Activated T-cell treated with anti-CD3 and anti-CD28 coated beads for 24 hours (primary cell): ENCODE results near the gene OIT3.
"Not testable (repeated sequence)": the region's sequence is repeated elsewhere in the genome, so short reads cannot be mapped to it uniquely, and the experiment has no call there.

Source experiments
- DNase-seq: peaks from one replicate; pipeline ENCODE4 v3.0.0-alpha.2; 2020; ENCODE audit warnings: low read depth

OIT3 gene

DNA sequence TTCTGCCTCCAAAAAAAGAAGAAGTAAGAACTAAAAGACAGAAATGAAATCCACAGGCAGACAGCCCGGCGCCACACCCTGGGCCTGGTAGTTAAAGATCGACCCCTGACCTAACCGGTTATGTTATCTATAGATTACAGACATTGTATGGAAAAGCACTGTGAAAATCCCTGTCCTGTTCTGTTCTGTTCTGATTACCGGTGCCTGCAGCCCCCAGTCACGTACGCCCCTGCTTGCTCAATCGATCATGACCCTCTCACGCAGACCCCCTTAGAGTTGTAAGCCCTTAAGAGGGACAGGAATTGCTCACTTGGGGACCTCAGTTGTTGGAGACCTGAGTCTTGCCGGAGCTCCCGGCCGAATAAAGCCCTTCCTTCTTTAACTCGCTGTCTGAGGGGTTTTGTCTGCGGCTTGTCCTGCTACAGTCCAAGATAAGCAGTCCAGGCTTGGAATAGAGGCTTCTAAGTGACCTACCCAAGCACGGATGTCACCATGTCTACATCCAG, 10.5 kb downstream of the OIT3 start:
- DNase-seq = not testable (repeated sequence)

DNA sequence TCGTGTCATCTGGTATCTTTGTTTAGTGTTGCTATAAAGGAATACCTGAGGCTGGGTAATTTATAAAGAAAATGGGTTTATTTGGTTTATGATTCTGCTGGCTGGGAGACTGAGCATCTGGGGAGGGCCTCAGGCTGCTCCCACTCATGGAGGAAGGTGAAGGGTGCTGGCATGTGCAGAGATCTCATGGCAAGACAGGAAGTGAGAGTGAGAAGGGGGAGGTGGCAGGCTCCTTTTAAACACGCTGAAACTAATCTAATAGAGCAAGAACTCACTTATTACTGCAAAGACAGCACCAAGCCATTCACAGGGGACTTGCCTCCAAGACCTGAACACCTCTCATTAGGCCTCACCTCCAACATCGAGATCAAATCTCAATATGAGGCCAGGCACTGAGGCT, 11.3 kb downstream of the OIT3 start:
- no peak for DNase-seq

DNA sequence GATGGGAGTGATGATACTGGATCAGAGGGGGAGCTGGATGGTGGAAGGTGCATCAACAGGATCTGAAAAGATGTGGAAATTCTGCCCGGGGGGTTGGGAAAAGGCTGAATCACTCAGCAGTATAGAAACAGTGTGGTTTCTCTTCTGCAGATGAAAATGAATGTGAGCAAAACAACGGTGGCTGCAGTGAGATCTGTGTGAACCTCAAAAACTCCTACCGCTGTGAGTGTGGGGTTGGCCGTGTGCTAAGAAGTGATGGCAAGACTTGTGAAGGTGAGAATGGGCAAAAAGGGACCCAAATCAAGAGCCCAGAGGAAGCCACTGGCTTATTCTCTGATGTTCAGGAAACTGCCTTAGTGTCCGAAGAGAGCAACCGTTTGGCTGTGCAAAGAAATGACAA, 12.9 kb downstream of the OIT3 start:
- DNase-seq = no peak

DNA sequence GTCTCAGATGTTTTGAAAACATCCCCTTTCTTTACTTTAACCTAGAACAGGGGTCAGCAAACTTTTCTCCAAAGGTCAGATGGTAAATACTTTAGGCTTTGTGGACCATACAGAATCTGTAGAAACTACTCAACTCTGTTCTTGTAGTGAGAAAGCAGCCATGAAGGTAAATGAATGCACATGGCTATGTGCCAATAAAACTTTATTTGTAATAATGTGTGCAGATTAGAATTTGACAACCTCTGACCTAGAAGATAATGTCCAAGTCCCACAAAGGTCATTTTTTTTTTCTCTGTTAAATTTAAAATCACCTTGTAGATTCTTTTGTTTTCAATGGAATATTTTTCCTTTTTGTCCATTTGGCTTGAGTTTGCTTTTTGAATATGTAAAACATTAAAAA, 17.2 kb downstream of the OIT3 start:
- DNase-seq = no peak

DNA sequence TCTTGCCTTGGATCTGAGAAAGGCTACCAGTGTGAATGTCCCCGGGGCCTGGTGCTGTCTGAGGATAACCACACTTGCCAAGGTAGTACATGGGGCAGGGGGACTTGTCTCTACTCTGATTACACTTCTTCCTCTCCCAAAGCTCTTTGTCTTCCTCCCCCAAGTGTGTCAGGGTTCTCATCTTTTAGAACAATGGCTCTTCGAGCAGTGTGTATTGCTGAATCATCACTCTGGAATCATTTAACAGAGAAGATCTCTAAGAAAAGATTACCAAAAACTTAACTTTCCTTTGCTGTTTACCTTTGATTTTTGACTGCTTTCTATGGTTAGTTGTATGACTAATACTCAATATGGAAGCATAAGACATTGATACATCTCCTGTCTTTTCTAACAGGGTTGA, 18.2 kb downstream of the OIT3 start:
- DNase-seq = no peak

DNA sequence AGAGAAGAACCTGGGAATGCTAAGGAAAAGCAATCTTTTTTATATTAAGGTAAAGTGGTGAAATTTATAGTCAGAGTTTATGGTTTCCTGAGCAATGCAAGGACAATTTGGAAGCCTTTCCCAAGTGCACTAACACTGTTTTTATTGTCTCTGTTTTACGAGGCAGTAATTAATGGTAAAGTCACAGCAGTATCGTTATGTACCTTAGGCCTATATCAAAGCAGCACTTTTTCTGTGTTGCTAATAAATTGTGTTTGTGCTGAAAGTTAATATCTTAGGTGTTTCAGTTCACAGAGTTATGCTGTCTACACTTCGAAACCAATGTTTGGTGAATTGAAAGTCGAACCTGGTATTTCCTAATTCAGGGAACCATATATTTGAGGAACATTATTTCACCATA, 19.2 kb downstream of the OIT3 start:
- DNase-seq = no peak

DNA sequence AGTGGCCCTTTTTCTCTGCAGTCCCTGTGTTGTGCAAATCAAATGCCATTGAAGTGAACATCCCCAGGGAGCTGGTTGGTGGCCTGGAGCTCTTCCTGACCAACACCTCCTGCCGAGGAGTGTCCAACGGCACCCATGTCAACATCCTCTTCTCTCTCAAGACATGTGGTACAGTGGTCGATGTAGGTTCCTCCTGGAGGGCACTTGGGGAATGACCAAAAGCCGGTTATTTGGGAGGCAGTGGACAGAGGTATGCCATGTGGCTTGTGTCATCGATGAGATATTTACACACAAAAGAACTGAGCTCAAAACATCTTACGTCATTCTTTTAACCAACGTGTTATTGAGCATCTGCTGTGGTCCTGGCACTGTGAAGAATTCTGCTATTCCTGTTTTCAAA, 19.7 kb downstream of the OIT3 start:
- no peak for DNase-seq

DNA sequence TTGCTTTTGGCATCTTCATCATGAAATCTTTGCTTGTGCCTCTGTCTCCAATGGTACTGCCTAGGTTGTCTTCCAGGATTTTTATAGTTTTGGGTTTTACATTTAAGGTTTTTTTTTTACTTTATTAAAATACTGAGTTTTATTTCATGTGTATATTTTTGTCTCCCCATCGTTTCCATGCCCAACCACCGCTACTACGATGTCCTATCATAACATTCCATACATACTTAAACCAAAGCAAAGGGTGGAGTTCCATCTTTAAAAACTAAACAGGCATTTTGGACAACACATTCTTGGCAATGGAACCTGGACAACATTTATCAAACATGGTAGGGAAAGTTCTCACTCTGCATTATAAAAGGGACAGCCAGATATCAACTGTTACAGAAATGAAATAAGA, 23.7 kb downstream of the OIT3 start:
- not testable (repeated sequence) for DNase-seq

DNA sequence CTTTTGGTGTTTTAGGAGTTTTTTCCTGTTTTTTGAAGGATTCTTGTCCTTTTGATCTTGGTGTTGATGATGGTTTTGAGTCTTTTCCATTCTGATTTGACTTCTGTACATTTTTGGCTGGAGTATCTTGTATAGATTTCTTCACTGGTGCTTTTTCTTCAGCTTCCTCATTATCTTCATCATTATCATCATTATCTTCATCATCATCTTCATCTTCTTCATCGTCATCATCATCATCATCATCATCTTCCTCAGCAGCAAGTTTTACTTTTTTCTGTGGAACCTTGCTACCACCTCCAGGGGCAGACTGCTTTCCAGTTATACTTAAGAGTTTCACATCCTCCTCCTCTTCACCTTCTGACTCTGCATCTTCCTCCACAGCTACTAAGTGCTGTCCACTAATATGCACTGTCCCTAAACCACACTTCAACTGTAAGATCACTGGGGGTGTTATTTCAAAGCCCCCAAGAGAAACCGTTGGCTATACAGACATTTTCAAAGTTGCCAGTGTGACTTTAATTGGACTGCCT, 24.3 kb downstream of the OIT3 start:
- DNase-seq = not testable (repeated sequence)

DNA sequence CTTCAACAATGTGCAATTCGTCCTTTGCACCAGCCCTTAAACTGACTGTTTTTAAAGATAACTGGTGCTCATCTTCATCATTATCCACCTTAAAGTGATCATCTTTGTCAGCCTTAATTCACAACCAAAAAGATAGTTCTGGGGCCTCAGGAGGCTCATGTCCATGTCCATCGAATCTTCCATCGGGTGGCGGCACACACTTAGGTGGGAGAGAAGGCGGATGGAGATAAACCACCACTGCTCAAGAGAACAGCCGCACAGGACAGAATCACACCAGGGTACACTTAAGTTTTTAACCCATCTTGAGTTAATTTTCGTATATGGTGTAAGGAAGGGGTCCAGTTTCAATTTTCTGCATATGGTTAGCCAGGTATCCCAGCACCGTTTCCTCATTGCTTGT, 24.8 kb downstream of the OIT3 start:
- no peak for DNase-seq

DNA sequence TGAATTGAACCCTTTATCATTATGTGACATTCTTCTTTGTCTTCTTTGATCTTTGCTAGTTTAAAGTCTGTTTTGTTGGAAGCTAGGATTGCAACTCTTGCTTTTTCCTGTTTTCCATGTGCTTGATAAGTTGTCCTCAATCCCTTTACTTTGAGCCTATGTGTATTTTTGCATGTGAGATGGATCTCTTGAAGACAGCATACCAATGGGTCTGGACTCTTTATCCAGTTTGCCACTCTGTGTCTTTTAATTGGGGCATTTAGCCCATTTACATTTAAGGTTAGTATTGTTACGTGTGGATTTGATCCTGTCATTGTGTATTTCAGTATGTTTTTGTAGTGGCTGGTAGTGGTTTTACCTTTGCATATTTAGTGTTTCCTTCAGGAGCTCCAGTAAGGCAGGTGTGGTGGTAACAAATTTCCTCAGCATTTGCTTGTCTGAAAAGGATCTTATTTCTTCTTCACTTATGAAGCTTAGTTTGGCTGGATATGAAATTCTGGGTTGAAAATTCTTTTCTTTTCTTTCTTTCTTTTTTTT, 27.7 kb downstream of the OIT3 start:
- DNase-seq = not testable (repeated sequence)

DNA sequence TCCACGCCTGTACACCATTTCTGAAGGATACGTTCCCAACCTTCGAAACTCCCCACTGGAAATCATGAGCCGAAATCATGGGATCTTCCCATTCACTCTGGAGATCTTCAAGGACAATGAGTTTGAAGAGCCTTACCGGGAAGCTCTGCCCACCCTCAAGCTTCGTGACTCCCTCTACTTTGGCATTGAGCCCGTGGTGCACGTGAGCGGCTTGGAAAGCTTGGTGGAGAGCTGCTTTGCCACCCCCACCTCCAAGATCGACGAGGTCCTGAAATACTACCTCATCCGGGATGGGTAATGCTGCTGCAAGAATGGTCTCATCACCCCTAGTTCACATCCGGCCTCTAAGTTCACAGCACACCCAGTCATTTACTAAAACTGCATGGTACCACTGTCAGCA, 30.8 kb downstream of the OIT3 start:
- DNase-seq = no peak

DNA sequence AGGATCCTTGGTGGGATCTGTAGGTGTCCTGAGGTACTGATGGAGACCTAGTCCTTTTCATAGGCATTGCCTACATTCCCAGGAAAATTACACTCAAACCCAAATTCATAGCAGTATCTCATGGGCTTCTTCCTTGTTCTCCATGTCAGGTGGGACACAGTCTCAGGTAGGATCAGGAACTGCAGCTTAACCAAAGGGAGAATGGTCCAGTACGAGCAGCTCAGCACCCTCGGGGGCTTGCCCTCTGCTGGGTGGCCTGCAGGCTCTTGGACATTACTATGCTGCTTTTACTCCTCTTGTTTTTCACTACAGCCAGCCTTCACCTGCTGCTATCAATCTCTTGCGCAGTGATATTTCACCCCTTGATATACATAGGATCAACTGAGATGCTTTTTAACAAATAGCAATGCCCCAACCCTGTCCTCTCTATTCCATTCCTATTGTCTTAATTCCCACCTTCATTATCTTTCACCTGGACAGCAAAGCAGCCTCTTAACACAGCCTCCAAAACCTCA, 32.5 kb downstream of the OIT3 start:
- no peak for DNase-seq

DNA sequence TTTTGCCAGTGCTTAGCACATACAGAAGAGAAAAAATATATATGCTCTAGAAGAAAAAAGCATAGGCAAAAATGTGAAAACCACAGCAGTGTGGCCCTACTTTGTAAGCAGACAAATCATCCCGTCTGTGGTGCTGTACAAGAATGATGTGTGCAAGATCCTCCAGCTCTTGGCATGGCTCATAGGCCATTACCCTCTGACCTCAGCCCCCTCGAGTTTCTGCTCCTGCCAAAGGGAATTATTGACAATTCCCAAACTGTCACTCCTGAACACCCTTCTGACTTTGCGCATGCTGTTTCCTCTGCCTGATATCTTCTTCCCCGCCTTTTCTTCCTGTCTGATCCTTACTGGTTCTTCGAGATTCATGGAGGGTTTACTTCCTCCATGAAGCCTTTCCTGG, 33.9 kb downstream of the OIT3 start:
- DNase-seq = no peak

DNA sequence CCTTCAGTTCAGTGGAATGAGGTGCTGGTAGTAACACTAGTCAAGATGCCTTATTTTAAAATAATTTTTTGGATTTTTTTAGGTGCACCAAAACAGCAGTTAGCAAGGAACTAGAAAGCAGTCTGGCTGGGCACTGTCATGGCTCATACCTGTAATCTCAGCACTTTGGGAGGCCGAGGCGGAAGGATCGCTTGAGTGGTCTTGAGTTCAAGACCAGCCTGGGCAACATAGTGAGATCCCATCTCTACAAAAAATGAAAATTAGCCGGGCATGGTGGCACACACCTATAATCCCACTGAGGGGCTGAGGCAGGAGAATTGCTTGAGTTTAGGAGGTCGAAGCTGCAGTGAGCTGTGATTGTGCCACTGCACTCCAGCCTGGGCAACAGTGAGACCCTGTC, 35.3 kb downstream of the OIT3 start:
- DNase-seq = no peak

DNA sequence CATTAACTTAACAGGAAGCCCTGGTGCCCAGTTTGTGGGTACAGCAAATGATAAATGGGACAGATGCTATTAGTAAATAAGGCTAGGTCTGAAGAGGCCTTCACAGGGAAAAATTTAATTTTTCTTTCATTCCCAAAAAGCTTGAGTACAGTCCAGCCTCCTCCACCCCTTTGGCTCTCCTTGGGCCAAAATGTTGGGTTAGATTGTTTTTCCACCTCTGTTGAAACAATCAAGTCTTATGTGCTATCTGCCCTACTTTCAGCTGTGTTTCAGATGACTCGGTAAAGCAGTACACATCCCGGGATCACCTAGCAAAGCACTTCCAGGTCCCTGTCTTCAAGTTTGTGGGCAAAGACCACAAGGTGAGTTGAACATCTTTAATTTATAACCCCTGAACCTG, 36.7 kb downstream of the OIT3 start:
- no peak for DNase-seq

DNA sequence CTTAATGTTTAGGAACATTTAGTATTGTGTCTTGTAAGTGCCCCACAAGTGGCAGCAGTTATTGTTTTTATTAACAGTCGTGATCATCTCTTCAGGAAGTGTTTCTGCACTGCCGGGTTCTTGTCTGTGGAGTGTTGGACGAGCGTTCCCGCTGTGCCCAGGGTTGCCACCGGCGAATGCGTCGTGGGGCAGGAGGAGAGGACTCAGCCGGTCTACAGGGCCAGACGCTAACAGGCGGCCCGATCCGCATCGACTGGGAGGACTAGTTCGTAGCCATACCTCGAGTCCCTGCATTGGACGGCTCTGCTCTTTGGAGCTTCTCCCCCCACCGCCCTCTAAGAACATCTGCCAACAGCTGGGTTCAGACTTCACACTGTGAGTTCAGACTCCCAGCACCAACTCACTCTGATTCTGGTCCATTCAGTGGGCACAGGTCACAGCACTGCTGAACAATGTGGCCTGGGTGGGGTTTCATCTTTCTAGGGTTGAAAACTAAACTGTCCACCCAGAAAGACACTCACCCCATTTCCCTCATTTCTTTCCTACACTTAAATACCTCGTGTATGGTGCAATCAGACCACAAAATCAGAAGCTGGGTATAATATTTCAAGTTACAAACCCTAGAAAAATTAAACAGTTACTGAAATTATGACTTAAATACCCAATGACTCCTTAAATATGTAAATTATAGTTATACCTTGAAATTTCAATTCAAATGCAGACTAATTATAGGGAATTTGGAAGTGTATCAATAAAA, 38.9 kb downstream of the OIT3 start:
- DNase-seq = no peak

DNA sequence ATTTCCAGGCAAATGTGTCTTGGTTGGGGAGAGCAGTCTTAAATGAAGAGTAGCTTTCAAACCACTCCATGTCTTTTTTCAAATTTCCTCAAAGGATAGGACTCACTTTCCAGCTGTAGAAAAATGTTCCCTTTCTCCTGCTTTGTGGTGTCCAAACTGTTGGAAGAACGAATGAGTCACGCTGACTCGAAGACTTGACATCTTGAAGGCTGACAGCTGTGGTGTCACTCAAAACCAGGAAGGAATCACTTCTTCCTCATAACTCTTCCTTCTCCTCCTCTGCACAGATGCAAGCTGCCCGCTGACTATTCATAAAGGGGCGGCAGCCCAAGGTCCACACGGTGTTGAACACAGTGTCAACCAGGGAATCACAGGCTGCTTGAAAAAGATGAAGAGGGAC, 41.8 kb downstream of the OIT3 start:
- no peak for DNase-seq

DNA sequence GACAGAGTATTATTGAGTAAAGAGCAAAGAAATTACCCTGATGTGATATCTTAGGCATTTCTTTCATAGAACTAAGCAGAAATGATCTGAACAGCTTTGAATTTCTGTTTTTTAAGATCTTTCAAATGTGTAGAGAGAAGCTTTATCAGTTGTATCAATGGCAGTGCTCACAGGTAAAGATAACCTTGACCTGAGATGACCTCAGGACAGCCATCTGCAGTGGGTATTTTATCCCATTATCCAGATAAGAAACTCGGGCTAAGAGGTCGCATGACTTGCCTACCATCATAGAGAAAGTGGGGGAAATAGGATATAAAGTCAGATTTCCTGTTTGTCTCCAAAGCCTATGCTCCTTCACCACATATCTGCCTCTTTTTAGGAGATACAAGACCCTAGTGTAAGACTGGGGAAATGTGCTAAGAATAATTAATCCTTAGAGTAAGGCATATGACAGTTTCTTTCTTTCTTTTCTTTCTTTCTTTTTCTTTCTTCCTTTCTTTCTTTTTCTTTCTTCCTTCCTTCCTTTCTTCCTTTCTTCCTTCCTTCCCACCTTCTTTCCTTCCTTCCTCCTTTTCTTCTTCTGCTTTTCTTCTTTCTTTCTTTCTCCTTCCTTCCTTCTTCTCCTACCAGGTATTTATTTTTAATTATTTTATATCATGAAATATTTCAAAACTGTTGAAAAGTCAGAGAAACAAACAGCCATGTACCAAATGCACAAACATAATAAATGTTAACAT, 50.1 kb downstream of the OIT3 start:
- no peak for DNase-seq

DNA sequence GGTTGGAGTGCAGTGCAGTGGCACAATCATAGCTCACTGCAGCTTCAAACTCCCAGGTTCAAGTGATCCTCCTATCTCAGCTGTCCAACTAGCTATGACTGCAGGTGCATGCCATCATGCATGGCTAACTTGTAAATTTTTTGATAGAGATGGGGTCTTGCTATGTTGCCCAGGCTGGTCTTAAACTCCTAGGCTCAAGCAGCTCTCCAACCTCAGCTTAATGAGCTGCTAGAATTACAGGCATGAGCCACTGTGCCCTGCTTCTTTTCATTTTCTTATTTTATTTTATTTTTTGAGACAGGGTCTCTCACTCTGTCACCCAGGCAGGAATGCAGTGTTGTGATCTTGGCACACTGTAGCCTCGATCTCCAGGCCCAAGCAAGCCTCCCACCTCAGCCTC, 53.4 kb downstream of the OIT3 start:
- no peak for DNase-seq

DNA sequence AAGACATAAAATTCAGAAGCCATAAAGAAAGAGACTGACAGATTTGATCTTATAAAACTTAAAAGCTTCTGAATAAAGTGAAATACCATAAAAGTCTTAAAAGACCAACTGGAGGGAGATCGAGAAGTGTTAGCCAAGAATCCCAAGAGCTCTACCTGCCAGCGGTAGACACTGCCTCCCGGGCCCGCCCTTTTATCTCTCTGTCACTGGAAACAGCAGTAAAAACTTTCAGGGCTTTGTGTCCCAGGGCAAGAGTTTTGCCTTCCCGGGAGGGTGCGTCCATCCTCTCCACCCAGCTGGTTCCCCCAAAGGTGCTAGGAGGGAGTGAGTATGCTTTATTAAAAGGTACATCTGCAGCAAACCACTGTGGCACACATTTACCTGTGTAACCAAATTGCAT, 55.2 kb downstream of the OIT3 start:
- DNase-seq = no peak

DNA sequence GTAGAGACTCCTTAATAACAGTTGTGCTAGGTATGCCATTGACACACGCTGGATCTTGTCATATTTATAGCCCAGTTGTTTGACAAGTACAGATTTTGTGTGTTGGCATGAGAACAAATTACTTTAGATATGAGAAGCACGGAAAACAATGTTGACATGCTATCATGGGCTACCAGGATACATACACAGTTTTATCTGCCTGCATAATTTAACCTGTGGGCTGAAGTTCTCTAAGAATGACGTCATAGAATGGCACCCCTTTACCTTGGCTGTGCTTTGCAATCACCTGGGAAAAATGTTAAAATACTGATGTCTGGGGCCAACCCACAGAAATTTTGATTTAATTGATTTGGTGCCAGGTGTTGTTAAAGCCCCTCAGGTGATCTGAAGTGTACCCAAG, 58.2 kb downstream of the OIT3 start:
- DNase-seq = no peak

DNA sequence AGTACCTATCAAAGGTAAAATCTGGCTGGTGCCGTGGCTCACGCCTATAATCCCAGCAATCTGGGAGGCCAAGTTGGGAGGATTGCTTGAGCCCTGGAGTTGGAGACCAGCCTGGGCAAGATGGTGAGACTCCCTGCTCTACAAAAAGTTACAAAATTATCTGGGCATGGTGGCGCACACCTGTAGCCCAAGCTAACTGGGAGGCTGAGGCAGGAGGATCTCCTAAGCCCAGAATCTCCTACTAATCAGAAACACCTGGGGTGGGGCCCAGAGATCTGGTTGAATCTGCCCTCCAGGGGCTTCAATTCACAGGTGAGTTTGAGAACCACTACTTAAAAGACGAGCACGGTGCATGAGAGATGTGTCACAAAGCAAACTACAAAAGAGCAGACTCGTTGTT, 58.6 kb downstream of the OIT3 start:
- no peak for DNase-seq
